Ovary (tissue), 3 donors: ENCODE results near the gene PRKG1.

ENCODE experiments used
- CTCF ChIP-seq, 3 donors: fragments of 450-650 bp in 2 of 3; fragments of 200-600 bp in 1 of 3; IDR thresholded peaks; one replicate each; pipeline versions ENCODE4 v1.5.1 to v1.8.0; 2016 to 2022; ENCODE audit warnings: antibody characterized with exemption in 3 of 3, mild to moderate bottlenecking in 1 of 3
- EP300 ChIP-seq: sonication (generic); formaldehyde crosslinking; IDR thresholded peaks from one replicate; pipeline ENCODE4 v1.6.1; 2017; ENCODE audit warnings: antibody characterized with exemption
- POLR2A ChIP-seq: fragments of 450-650 bp; IDR thresholded peaks from one replicate; pipeline ENCODE4 v1.6.1; 2017; ENCODE audit warnings: antibody characterized with exemption, mild to moderate bottlenecking, moderate library complexity
- donor health status: DM: no; HTN: no; CAD: no.

- no peak for TF ChIP-seq CTCF (IDR thresholded peaks at IDR 0.05)
- TF ChIP-seq POLR2A = no peak
- TF ChIP-seq EP300 = no peak
Observed at GRCh38 chr10:51169111-51169510, 94.8 kb downstream of the PRKG1 start.
